HG02678 (cell line): Measurements from ENCODE around the gene THAP7.

ENCODE experiments used
- ATAC-seq: cut with Tn5 transposase; IDR thresholded peaks from one replicate; pipeline ENCODE4 v1.9.1; 2021; ENCODE audit warnings: mild to moderate bottlenecking, moderate library complexity; ENCODE audit not compliant: unreplicated experiment

THAP7 gene

DNA sequence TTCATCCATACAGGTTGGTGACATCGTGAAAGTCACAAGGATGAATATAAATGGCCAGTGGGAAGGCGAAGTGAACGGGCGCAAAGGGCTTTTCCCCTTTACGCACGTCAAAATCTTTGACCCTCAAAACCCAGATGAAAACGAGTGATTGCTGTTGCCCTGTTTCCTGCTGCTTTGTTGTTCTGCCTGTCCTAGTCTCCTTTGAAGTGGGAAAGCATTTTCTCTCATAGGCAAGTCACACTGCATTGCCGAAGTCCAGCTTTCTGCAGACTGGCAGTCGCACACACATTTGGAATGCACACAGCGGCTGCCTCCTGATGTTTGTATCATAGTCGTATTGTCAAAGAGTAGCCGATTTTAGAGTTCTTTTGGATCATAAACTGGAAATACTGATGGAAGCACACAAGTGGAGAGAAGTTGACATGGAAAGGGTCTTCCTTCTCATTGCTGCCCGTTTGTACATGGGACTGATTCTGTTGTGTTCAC, 52.2 kb downstream of the THAP7 start:
- ATAC-seq: no peak
